Keratinocyte (primary cell): ENCODE data around the gene TMEM169.

Source experiments
- EZH2 ChIP-seq: IDR thresholded peaks from one replicate; pipeline ENCODE4 v1.6.1; 2012; ENCODE audit warnings: inconsistent platforms, mild to moderate bottlenecking, low read length, moderate library complexity
- TF ChIP-seq, protein P1 (sequence below), 3 experiments: IDR thresholded peaks in 1 of 3; conservative IDR thresholded peaks in 1 of 3; optimal IDR thresholded peaks in 1 of 3; 2 replicates in 2 of 3; 3 replicates in 1 of 3; pipeline versions ENCODE3 to v1.5.1; 2011; ENCODE audit warnings: low read length in 3 of 3, mild to moderate bottlenecking in 3 of 3, moderate library complexity in 2 of 3, control low read depth in 1 of 3, inconsistent platforms in 1 of 3; ENCODE audit not compliant: insufficient read depth in 2 of 3; ENCODE audit errors: extremely low read depth in 1 of 3

DNA sequence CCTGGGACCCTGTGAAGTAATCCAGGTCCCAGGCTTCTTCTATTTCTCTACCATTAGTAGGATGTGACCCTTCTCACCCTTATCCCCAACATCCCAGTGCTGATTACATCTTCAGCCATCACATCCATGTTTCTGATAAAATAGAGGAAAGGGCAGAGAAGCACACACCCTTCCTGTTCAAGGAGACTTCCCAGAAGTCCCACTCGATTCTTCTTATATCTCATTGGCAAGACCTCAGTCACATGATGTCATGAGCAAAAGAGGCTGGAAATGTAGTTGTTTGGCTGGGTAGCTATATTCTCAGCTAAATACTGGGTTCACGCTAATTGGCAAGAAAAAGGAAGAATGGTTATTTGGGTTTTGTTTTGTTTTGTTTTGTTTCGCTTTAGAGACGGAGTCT lies 19.4 kb downstream of the TMEM169 start:
- TF ChIP-seq, protein P1, sequence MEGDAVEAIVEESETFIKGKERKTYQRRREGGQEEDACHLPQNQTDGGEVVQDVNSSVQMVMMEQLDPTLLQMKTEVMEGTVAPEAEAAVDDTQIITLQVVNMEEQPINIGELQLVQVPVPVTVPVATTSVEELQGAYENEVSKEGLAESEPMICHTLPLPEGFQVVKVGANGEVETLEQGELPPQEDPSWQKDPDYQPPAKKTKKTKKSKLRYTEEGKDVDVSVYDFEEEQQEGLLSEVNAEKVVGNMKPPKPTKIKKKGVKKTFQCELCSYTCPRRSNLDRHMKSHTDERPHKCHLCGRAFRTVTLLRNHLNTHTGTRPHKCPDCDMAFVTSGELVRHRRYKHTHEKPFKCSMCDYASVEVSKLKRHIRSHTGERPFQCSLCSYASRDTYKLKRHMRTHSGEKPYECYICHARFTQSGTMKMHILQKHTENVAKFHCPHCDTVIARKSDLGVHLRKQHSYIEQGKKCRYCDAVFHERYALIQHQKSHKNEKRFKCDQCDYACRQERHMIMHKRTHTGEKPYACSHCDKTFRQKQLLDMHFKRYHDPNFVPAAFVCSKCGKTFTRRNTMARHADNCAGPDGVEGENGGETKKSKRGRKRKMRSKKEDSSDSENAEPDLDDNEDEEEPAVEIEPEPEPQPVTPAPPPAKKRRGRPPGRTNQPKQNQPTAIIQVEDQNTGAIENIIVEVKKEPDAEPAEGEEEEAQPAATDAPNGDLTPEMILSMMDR (optimal IDR thresholded peaks at IDR 0.05 in 1 of 3, IDR thresholded peaks at IDR 0.05 in 1 of 3, conservative IDR thresholded peaks at IDR 0.05 in 1 of 3; ENCODE audit: extremely low read depth in 1 of 3, insufficient read depth in 2 of 3, low read length in 3 of 3), result no peak
- TF ChIP-seq EZH2, result no peak
